AG04449 (cell line): ENCODE results near the gene GJA3.

Experiments
- CTCF ChIA-PET: fragments of 350-600 bp; formaldehyde crosslinking; extraction: SDS; loops from one replicate; lab custom pipeline; 2021; ENCODE audit warnings: antibody characterized with exemption; lab: Yijun Ruan, JAX
- POLR2A ChIA-PET: fragments of 400-600, 350-600 bp; formaldehyde crosslinking; extraction: SDS; loops from one replicate; lab custom pipeline; 2020; ENCODE audit warnings: antibody characterized with exemption, inconsistent platforms; lab: Yijun Ruan, JAX
- DNase-seq: peaks from one replicate; pipeline ENCODE4 v3.0.0-alpha.2; 2010; ENCODE audit warnings: low read depth, low spot score
- H3K4me3 ChIP-seq: 2 replicates; pipeline ENCODE4 v1.5.1; 2011; ENCODE audit warnings: low read depth, mild to moderate bottlenecking, control low read depth, low read length
- CTCF ChIP-seq: IDR thresholded peaks from one replicate; pipeline ENCODE4 v1.5.1; 2011; ENCODE audit warnings: mild to moderate bottlenecking, moderate library complexity, low read length, control low read depth, inconsistent platforms; ENCODE audit not compliant: insufficient read depth; ENCODE audit errors: missing control alignments

Gene GJA3

GRCh38 chr13:20150561-20150960, 10.3 kb downstream of the GJA3 start:
- DNase-seq, result no peak
- ChIA-PET POLR2A (no interaction called here), CTCF (interaction anchor here (1.4 kb wide), 1 partner anchor 10 kb away, joined by 3 read pairs; no protein-coding TSS in a partner anchor)
- TF ChIP-seq CTCF, result no peak
- no peak overlapping the region for H3K4me3 ChIP-seq

GRCh38 chr13:20149762-20150161, 11.1 kb downstream of the GJA3 start:
- no peak for DNase-seq
- ChIA-PET CTCF (interaction anchor here (1.0 to 1.4 kb wide), 2 partner anchors 9 to 41 kb away, joined by 3 to 4 read pairs; no protein-coding TSS in a partner anchor), POLR2A (interaction anchor here (0.7 kb wide), 1 partner anchor 225 kb away, joined by 3 read pairs; no protein-coding TSS in a partner anchor)
- TF ChIP-seq CTCF, result no peak
- H3K4me3 ChIP-seq, result no peak overlapping the region

GRCh38 chr13:20148501-20149183, 12.2 kb downstream of the GJA3 start:
- TF ChIP-seq CTCF, result no peak
- no peak overlapping the region for H3K4me3 ChIP-seq
- CTCF ChIA-PET, result no interaction called here
- POLR2A ChIA-PET, result no interaction called here
- DNase-seq, result no peak

GRCh38 chr13:20146381-20146780, 14.5 kb downstream of the GJA3 start:
- POLR2A ChIA-PET, result no interaction called here

GRCh38 chr13:20145521-20145920, 15.3 kb downstream of the GJA3 start:
- H3K4me3 ChIP-seq, result no peak overlapping the region
- no peak for DNase-seq
- CTCF ChIA-PET, result no interaction called here
- POLR2A ChIA-PET, result no interaction called here
- TF ChIP-seq CTCF, result no peak

More at GRCh38 chr13:20146381-20146780, 14.5 kb downstream of the GJA3 start:
- TF ChIP-seq CTCF, result no peak
- no peak for DNase-seq
- CTCF ChIA-PET, result interaction anchor here (1.2 kb wide), 1 partner anchor 19 kb away, joined by 5 read pairs; no protein-coding TSS in a partner anchor
- H3K4me3 ChIP-seq, result no peak overlapping the region

- POLR2A ChIA-PET, result no interaction called here
- DNase-seq, result no peak
- CTCF ChIA-PET, result interaction anchor here (1.6 kb wide), 1 partner anchor 15 kb away, joined by 4 read pairs; no protein-coding TSS in a partner anchor
- no peak overlapping the region for H3K4me3 ChIP-seq
- no peak for TF ChIP-seq CTCF
Measured at GRCh38 chr13:20144141-20144850, 16.6 kb downstream of the GJA3 start.
